ENCODE data around the gene LAPTM5. TPM values are rescaled to one million over a fixed set of nuclear protein-coding genes. Genes with fewer than 3 reads are reported as not detected.

The LAPTM5 gene
- total and polyA plus RNA-seq, 4 donors, result 18.0 to 46.2 (median 28.1) TPM

GRCh38 chr1:30793209-30793608 is 35.6 kb upstream of the LAPTM5 start (continued):
- TF ChIP-seq, protein P1, sequence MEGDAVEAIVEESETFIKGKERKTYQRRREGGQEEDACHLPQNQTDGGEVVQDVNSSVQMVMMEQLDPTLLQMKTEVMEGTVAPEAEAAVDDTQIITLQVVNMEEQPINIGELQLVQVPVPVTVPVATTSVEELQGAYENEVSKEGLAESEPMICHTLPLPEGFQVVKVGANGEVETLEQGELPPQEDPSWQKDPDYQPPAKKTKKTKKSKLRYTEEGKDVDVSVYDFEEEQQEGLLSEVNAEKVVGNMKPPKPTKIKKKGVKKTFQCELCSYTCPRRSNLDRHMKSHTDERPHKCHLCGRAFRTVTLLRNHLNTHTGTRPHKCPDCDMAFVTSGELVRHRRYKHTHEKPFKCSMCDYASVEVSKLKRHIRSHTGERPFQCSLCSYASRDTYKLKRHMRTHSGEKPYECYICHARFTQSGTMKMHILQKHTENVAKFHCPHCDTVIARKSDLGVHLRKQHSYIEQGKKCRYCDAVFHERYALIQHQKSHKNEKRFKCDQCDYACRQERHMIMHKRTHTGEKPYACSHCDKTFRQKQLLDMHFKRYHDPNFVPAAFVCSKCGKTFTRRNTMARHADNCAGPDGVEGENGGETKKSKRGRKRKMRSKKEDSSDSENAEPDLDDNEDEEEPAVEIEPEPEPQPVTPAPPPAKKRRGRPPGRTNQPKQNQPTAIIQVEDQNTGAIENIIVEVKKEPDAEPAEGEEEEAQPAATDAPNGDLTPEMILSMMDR (IDR thresholded peaks at IDR 0.05; ENCODE audit: low read depth, low read length, missing input control), result no peak

- no peaks in the 10 kb centered on the region for H3K9me3 ChIP-seq (ENCODE audit: control insufficient read depth in 4 of 4, low read length in 3 of 4)
- H3K4me3 ChIP-seq (ENCODE audit: low read depth in 1 of 3, low read length in 3 of 3), result no peak overlapping the region
- no peaks in the 10 kb centered on the region for H3K27me3 ChIP-seq (ENCODE audit: control insufficient read depth in 4 of 4, insufficient read depth in 4 of 4, low read length in 3 of 4)
- 88% methylated on average over 5 of the region's 5 CpGs for WGBS
- no peak overlapping the region for H3K27ac ChIP-seq (ENCODE audit: low read depth in 1 of 2, low read length in 2 of 2)
- no peaks in the 10 kb centered on the region for H3K4me1 ChIP-seq (ENCODE audit: control insufficient read depth in 4 of 4, insufficient read depth in 4 of 4, low read length in 3 of 4)
- TF ChIP-seq HNF4A (conservative IDR thresholded peaks at IDR 0.05) (no peak), NR2F2 (IDR thresholded peaks at IDR 0.05) (no peak), RXRA (IDR thresholded peaks at IDR 0.05) (no peak), FOXA1 (IDR thresholded peaks at IDR 0.05) (no peak)
- DNase-seq (ENCODE audit: low spot score), result no peak
- no peak overlapping the region for H3K9ac ChIP-seq (ENCODE audit: low read depth in 1 of 2, low read length in 2 of 2)
- H3K36me3 ChIP-seq (ENCODE audit: control insufficient read depth in 4 of 4, insufficient read depth in 3 of 4, low read depth in 1 of 4, low read length in 3 of 4), result no peaks in the 10 kb centered on the region
Observed at GRCh38 chr1:30791868-30792267, 34.3 kb upstream of the LAPTM5 start.

GRCh38 chr1:30790850-30791778 is 33.5 kb upstream of the LAPTM5 start:
- Histone ChIP-seq H3K27me3 (ENCODE audit: control insufficient read depth in 4 of 4, insufficient read depth in 4 of 4, low read length in 3 of 4) (no peaks in the 10 kb centered on the region), H3K4me1 (ENCODE audit: control insufficient read depth in 4 of 4, insufficient read depth in 4 of 4, low read length in 3 of 4) (no peaks in the 10 kb centered on the region), H3K36me3 (ENCODE audit: control insufficient read depth in 4 of 4, insufficient read depth in 3 of 4, low read depth in 1 of 4, low read length in 3 of 4) (no peaks in the 10 kb centered on the region), H3K4me3 (ENCODE audit: low read depth in 1 of 3, low read length in 3 of 3) (no peak overlapping the region), H3K27ac (ENCODE audit: low read depth in 1 of 2, low read length in 2 of 2) (no peak overlapping the region), H3K9ac (ENCODE audit: low read depth in 1 of 2, low read length in 2 of 2) (no peak overlapping the region), H3K9me3 (ENCODE audit: control insufficient read depth in 4 of 4, low read length in 3 of 4) (no peaks in the 10 kb centered on the region)
- DNase-seq (ENCODE audit: low spot score), result no peak
- WGBS, result 71% methylated on average over 5 of the region's 5 CpGs
- TF ChIP-seq MAX (IDR thresholded peaks at IDR 0.05) (no peak), GABPA (IDR thresholded peaks at IDR 0.05 in 1 of 2, conservative IDR thresholded peaks at IDR 0.05 in 1 of 2) (no peak), SP1 (IDR thresholded peaks at IDR 0.05) (no peak), ZBTB33 (IDR thresholded peaks at IDR 0.05) (no peak), HNF4G (IDR thresholded peaks at IDR 0.05) (no peak), EGR1 (IDR thresholded peaks at IDR 0.05; ENCODE audit: low read depth in 2 of 2) (no peak), HNF4A (conservative IDR thresholded peaks at IDR 0.05) (no peak), FOXA1 (IDR thresholded peaks at IDR 0.05) (no peak), YY1 (IDR thresholded peaks at IDR 0.05) (no peak), FOXA2 (IDR thresholded peaks at IDR 0.05) (no peak), NR2F2 (IDR thresholded peaks at IDR 0.05) (no peak), RAD21 (IDR thresholded peaks at IDR 0.05) (no peak), TAF1 (conservative IDR thresholded peaks at IDR 0.05) (no peak), RXRA (IDR thresholded peaks at IDR 0.05) (no peak), ATF3 (IDR thresholded peaks at IDR 0.05) (no peak), JUND (IDR thresholded peaks at IDR 0.05) (no peak)
- TF ChIP-seq, protein P2, sequence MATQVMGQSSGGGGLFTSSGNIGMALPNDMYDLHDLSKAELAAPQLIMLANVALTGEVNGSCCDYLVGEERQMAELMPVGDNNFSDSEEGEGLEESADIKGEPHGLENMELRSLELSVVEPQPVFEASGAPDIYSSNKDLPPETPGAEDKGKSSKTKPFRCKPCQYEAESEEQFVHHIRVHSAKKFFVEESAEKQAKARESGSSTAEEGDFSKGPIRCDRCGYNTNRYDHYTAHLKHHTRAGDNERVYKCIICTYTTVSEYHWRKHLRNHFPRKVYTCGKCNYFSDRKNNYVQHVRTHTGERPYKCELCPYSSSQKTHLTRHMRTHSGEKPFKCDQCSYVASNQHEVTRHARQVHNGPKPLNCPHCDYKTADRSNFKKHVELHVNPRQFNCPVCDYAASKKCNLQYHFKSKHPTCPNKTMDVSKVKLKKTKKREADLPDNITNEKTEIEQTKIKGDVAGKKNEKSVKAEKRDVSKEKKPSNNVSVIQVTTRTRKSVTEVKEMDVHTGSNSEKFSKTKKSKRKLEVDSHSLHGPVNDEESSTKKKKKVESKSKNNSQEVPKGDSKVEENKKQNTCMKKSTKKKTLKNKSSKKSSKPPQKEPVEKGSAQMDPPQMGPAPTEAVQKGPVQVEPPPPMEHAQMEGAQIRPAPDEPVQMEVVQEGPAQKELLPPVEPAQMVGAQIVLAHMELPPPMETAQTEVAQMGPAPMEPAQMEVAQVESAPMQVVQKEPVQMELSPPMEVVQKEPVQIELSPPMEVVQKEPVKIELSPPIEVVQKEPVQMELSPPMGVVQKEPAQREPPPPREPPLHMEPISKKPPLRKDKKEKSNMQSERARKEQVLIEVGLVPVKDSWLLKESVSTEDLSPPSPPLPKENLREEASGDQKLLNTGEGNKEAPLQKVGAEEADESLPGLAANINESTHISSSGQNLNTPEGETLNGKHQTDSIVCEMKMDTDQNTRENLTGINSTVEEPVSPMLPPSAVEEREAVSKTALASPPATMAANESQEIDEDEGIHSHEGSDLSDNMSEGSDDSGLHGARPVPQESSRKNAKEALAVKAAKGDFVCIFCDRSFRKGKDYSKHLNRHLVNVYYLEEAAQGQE (IDR thresholded peaks at IDR 0.05), result no peak
- TF ChIP-seq, protein P1 (IDR thresholded peaks at IDR 0.05; ENCODE audit: low read depth, low read length, missing input control), result no peak
